HepG2 (cell line): ENCODE data around the gene CERS6. TPM values are rescaled to one million over a fixed set of nuclear protein-coding genes. Genes with fewer than 3 reads are reported as not detected.

Source experiments
- ATAC-seq: fragments of 200-7000 bp; cut with Tn5 transposase; 3 replicates; pipeline ENCODE4 v1.9.1; 2020; ENCODE audit warnings: mild to moderate bottlenecking, moderate library complexity
- BruUV-seq: library from RNA; stranded (reverse); fragments of 400-500 nt; replicated peaks from 2 replicates; lab custom pipeline; 2021; lab: Mats Ljungman, UMichigan
- CTCF ChIA-PET: fragments of 300-600 bp; formaldehyde crosslinking; extraction: SDS; loops from one replicate; lab custom pipeline; 2021; ENCODE audit warnings: low total read pairs, inconsistent platforms, low intra/inter-chr PET ratio; lab: Yijun Ruan, JAX
- POLR2A ChIA-PET: fragments of 350-600 bp; sonication (Branson Sonifier 250); formaldehyde crosslinking; loops from one replicate; lab custom pipeline; 2020; ENCODE audit warnings: antibody characterized with exemption, inconsistent platforms; lab: Yijun Ruan, JAX
- DNase-seq: peaks from one replicate; pipeline ENCODE4 v3.0.0-alpha.2; 2015; ENCODE audit warnings: low spot score
- FAIRE-seq: peaks from 3 replicates; lab custom pipeline; 2011; peaks lifted over from hg19 to GRCh38; lab: Jason Lieb, UNC
- H2AFZ ChIP-seq: one replicate; pipeline ENCODE4 v1.6.1; 2011; ENCODE audit warnings: low read length, inconsistent platforms
- H3K27ac ChIP-seq: fragments of 300-600 bp; 3 replicates; pipeline ENCODE4 v1.8.0; 2011; ENCODE audit warnings: mixed run types, mild to moderate bottlenecking, mixed read lengths, low read length, inconsistent platforms; ENCODE audit not compliant: insufficient read depth; ENCODE audit errors: extremely low read length
- H3K27me3 ChIP-seq, 2 experiments: fragments of 200-600 bp in 1 of 2; 2 replicates in 1 of 2; 3 replicates in 1 of 2; pipeline versions ENCODE4 v1.6.0 to v1.8.0; 2011; ENCODE audit warnings: low read length in 2 of 2, mild to moderate bottlenecking in 2 of 2, moderate library complexity in 2 of 2, inconsistent platforms in 1 of 2; ENCODE audit not compliant: insufficient read depth in 2 of 2, control insufficient read depth in 1 of 2
- H3K36me3 ChIP-seq, 2 experiments: fragments of 200-600 bp in 1 of 2; replicated peaks in 1 of 2; 2 replicates in 1 of 2; 3 replicates in 1 of 2; pipeline versions ENCODE4 v1.5.1 to v1.8.0; 2011; ENCODE audit warnings: low read length in 2 of 2, inconsistent platforms in 1 of 2; ENCODE audit not compliant: insufficient read depth in 2 of 2, control insufficient read depth in 1 of 2
- H3K4me1 ChIP-seq: 2 replicates; pipeline ENCODE4 v1.5.1; 2012; ENCODE audit warnings: low read length, inconsistent platforms; ENCODE audit not compliant: insufficient read depth
- H3K4me2 ChIP-seq: 2 replicates; pipeline ENCODE4 v1.6.0; 2011; ENCODE audit warnings: low read depth, low read length, inconsistent platforms
- H3K4me3 ChIP-seq, 3 experiments: fragments of 200-600 bp in 1 of 3; sonication (generic), shearing (Covaris generic) in 1 of 3; replicated peaks in 1 of 3; 2 replicates each; pipeline ENCODE4 v1.5.1; 2011 to 2016; ENCODE audit warnings: low read length in 3 of 3, inconsistent platforms in 2 of 3, low read depth in 2 of 3, mild to moderate bottlenecking in 2 of 3, control low read depth in 1 of 3, mixed read lengths in 1 of 3; ENCODE audit not compliant: insufficient read depth in 1 of 3
- H3K79me2 ChIP-seq: one replicate; pipeline ENCODE4 v1.6.1; 2011; ENCODE audit warnings: low read length, inconsistent platforms; ENCODE audit not compliant: insufficient read depth
- H3K9ac ChIP-seq: 2 replicates; pipeline ENCODE4 v1.6.0; 2011; ENCODE audit warnings: mild to moderate bottlenecking, low read depth, low read length, inconsistent platforms; ENCODE audit not compliant: insufficient read depth
- H3K9me3 ChIP-seq: 2 replicates; pipeline ENCODE4 v1.5.1; 2012; ENCODE audit warnings: mild to moderate bottlenecking, low read length
- H4K20me1 ChIP-seq: 2 replicates; pipeline ENCODE4 v1.6.0; 2011; ENCODE audit warnings: inconsistent platforms, mild to moderate bottlenecking, low read length, moderate library complexity; ENCODE audit not compliant: insufficient read depth
- AGO2 ChIP-seq: fragments of 200-400 bp; formaldehyde crosslinking; optimal IDR thresholded peaks from 2 replicates; pipeline ENCODE3; 2017; ENCODE audit warnings: mild to moderate bottlenecking, low read depth, low read length, moderate library complexity
- CREM ChIP-seq, 2 experiments: sonication (generic) in 1 of 2; formaldehyde crosslinking in 1 of 2; IDR thresholded peaks; 2 replicates each; pipeline versions ENCODE4 v1.4.0 to v1.6.1; 2016 to 2020; ENCODE audit warnings: antibody characterized with exemption in 1 of 2, mild to moderate bottlenecking in 1 of 2, missing genetic modification reagents in 1 of 2
- RFXANK ChIP-seq: IDR thresholded peaks from 2 replicates; pipeline ENCODE4 v1.6.1; 2016
- TERF1 ChIP-seq: sonication (generic); formaldehyde crosslinking; IDR thresholded peaks from 2 replicates; pipeline ENCODE4 v1.8.0; 2022; ENCODE audit warnings: mild to moderate bottlenecking, missing genetic modification reagents, moderate library complexity
- TRIM24 ChIP-seq: sonication (generic); formaldehyde crosslinking; IDR thresholded peaks from 2 replicates; pipeline ENCODE4 v1.8.0; 2022; ENCODE audit warnings: mild to moderate bottlenecking, missing genetic modification reagents
- ZBTB34 ChIP-seq: sonication (generic); formaldehyde crosslinking; IDR thresholded peaks from 2 replicates; pipeline ENCODE4 v1.8.0; 2022; ENCODE audit warnings: mild to moderate bottlenecking, missing genetic modification reagents
- ZNF326 ChIP-seq: sonication (generic); formaldehyde crosslinking; IDR thresholded peaks from 2 replicates; pipeline ENCODE4 v1.4.0; 2020; ENCODE audit warnings: missing genetic modification reagents, borderline replicate concordance
- ZNF546 ChIP-seq: sonication (generic); formaldehyde crosslinking; conservative IDR thresholded peaks from 2 replicates; pipeline ENCODE4 v1.8.1; 2023; ENCODE audit warnings: mild to moderate bottlenecking, missing genetic modification reagents
- ZNF605 ChIP-seq: sonication (generic); formaldehyde crosslinking; IDR thresholded peaks from 2 replicates; pipeline ENCODE4 v1.8.0; 2022; ENCODE audit warnings: mild to moderate bottlenecking, missing genetic modification reagents
- ZNF724P ChIP-seq: sonication (generic); formaldehyde crosslinking; IDR thresholded peaks from 2 replicates; pipeline ENCODE4 v1.8.0; 2022; ENCODE audit warnings: missing genetic modification reagents, borderline replicate concordance
- ZNF891 ChIP-seq: sonication (generic); formaldehyde crosslinking; IDR thresholded peaks from 2 replicates; pipeline ENCODE4 v1.5.0; 2020; ENCODE audit warnings: mild to moderate bottlenecking, missing genetic modification reagents
- WGBS: methylation state at CpG from one replicate; pipeline ENCODE4 v1.1.6; 2017; ENCODE audit warnings: low lambda C conversion rate; 5-methylcytosine and 5-hydroxymethylcytosine counted together
- in situ Hi-C: cut with HindIII; loops from 2 replicates; pipeline ENCODE4 v1.10.0; 2017; ENCODE audit warnings: low pct_unique_long_range_greater_than_20kb; ENCODE audit not compliant: extremely low pct_ligation_motif_present
- intact Hi-C: fragments of 100-400 bp; cut with micrococcal nuclease; formaldehyde crosslinking; loops from one replicate; pipeline ENCODE4 v1.10.0; 2022; ENCODE audit not compliant: unreplicated experiment
- polyA plus RNA-seq, 8 experiments: library from polyadenylated mRNA; depleted of rRNA in 3 of 8; stranded (reverse) in 7 of 8; unstranded in 1 of 8; fragments of >200 nt; fragmentation: Illumina TruSeq in 4 of 8; extraction: Trizol in 4 of 8; gene quantifications; 2 replicates each; pipeline versions ENCODE4 v1.2.1 to v1.2.3, GENCODE V29; 2011 to 2016; ENCODE audit warnings: low read depth in 4 of 8, missing spikeins in 1 of 8, mixed read lengths in 1 of 8; ENCODE audit not compliant: insufficient read depth in 1 of 8
- total RNA-seq, 5 experiments: library from RNA; depleted of rRNA; stranded (reverse); fragments of >200 nt; fragmentation: Illumina TruSeq; extraction: Trizol; gene quantifications; 2 replicates each; pipeline ENCODE4 v1.2.3, GENCODE V29; 2016; ENCODE audit warnings: low read depth in 1 of 5

The CERS6 gene
- total and polyA plus RNA-seq, 2 of the 13 experiments (the other 11 are each of a cell fraction or from before 2014, with no cell fraction given) = 10.1 to 20.3 TPM

- intact Hi-C loops = no loop called here
- no peaks in the 10 kb centered on the region for H3K27me3 ChIP-seq
- in situ Hi-C loops = no loop called here
- H3K4me3 ChIP-seq = no peak overlapping the region
- no peak overlapping the region for H3K27ac ChIP-seq
- no peaks in the 10 kb centered on the region; a peak in 1 of 5 replicates for H3K36me3 ChIP-seq
- ChIA-PET POLR2A (no interaction called here), CTCF (no interaction called here)
- TF ChIP-seq ZNF891 (CRISPR knock-in tag) = no peak
- no peak for TF ChIP-seq ZBTB34
- TF ChIP-seq TRIM24 = no peak
- TF ChIP-seq ZNF326 (CRISPR knock-in tag) = no peak
- no peak for TF ChIP-seq TERF1 (CRISPR knock-in tag)
- TF ChIP-seq ZNF546 = no peak
- no peak for TF ChIP-seq ZNF724P (CRISPR knock-in tag)
- no peak for TF ChIP-seq RFXANK (CRISPR knock-in tag)
- no peak for TF ChIP-seq CREM (IDR thresholded peaks at IDR 0.05)
- TF ChIP-seq CREM (CRISPR knock-in tag; IDR thresholded peaks at IDR 0.05) = no peak
- no peak for TF ChIP-seq AGO2
- no peak for TF ChIP-seq ZNF605 (CRISPR knock-in tag)
- 97% methylated on average over 1 of the region's 1 CpG for WGBS
- no peaks in the 10 kb centered on the region for H3K4me1 ChIP-seq
- H3K9ac ChIP-seq = no peak overlapping the region
- H4K20me1 ChIP-seq = no peaks in the 10 kb centered on the region
- H3K4me2 ChIP-seq = no peak overlapping the region
- H2AFZ ChIP-seq = no peak overlapping the region
- H3K79me2 ChIP-seq = peaks cover 3% of the 10 kb centered on the region
- ATAC-seq (no peak), FAIRE-seq (no peak), DNase-seq (no peak)
- H3K9me3 ChIP-seq = no peaks in the 10 kb centered on the region
- no TSS peak for BruUV-seq
These were observed 187.9 kb downstream of the CERS6 start for GRCh38 chr2:168643979-168644378.
